ENCODE results near the gene TPPP2.

DNA sequence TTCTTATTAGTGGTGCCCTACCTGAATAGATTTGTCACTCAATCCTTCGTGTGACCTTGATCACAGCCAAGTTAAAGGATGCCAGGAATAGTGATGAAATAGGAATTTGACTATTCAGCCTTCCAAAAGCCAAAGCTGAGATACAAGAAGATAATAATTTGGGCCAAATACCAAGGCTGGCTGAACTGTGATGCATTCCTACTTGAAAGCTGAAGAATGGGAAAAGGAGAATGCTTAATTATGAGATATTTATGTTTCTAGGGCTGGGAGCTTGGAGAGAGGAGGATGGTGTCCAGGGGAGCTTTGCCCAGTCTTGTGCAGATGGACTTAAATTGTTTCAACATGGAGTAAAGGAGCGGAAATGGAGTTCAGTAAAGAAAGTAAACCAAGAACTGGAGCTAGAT lies 17.4 kb downstream of the TPPP2 start:
- TF ChIP-seq POLR2AphosphoS5 (IDR thresholded peaks at IDR 0.05; ENCODE audit: low read depth), result no peak
- TF ChIP-seq JUNB (IDR thresholded peaks at IDR 0.05; ENCODE audit: unreplicated experiment), result no peak
- TF ChIP-seq, protein P1, sequence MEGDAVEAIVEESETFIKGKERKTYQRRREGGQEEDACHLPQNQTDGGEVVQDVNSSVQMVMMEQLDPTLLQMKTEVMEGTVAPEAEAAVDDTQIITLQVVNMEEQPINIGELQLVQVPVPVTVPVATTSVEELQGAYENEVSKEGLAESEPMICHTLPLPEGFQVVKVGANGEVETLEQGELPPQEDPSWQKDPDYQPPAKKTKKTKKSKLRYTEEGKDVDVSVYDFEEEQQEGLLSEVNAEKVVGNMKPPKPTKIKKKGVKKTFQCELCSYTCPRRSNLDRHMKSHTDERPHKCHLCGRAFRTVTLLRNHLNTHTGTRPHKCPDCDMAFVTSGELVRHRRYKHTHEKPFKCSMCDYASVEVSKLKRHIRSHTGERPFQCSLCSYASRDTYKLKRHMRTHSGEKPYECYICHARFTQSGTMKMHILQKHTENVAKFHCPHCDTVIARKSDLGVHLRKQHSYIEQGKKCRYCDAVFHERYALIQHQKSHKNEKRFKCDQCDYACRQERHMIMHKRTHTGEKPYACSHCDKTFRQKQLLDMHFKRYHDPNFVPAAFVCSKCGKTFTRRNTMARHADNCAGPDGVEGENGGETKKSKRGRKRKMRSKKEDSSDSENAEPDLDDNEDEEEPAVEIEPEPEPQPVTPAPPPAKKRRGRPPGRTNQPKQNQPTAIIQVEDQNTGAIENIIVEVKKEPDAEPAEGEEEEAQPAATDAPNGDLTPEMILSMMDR (conservative IDR thresholded peaks at IDR 0.05; ENCODE audit: low read depth in 2 of 2), result no peak
- no peak for TF ChIP-seq EZH2 (IDR thresholded peaks at IDR 0.05; ENCODE audit: low read depth, unreplicated experiment)
- TF ChIP-seq, protein P2, sequence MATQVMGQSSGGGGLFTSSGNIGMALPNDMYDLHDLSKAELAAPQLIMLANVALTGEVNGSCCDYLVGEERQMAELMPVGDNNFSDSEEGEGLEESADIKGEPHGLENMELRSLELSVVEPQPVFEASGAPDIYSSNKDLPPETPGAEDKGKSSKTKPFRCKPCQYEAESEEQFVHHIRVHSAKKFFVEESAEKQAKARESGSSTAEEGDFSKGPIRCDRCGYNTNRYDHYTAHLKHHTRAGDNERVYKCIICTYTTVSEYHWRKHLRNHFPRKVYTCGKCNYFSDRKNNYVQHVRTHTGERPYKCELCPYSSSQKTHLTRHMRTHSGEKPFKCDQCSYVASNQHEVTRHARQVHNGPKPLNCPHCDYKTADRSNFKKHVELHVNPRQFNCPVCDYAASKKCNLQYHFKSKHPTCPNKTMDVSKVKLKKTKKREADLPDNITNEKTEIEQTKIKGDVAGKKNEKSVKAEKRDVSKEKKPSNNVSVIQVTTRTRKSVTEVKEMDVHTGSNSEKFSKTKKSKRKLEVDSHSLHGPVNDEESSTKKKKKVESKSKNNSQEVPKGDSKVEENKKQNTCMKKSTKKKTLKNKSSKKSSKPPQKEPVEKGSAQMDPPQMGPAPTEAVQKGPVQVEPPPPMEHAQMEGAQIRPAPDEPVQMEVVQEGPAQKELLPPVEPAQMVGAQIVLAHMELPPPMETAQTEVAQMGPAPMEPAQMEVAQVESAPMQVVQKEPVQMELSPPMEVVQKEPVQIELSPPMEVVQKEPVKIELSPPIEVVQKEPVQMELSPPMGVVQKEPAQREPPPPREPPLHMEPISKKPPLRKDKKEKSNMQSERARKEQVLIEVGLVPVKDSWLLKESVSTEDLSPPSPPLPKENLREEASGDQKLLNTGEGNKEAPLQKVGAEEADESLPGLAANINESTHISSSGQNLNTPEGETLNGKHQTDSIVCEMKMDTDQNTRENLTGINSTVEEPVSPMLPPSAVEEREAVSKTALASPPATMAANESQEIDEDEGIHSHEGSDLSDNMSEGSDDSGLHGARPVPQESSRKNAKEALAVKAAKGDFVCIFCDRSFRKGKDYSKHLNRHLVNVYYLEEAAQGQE (IDR thresholded peaks at IDR 0.05; ENCODE audit: unreplicated experiment), result no peak
- no peak for TF ChIP-seq ZNF114 (CRISPR knock-in tag; IDR thresholded peaks at IDR 0.05)
- TF ChIP-seq CREB1 (CRISPR knock-in tag; IDR thresholded peaks at IDR 0.05; ENCODE audit: low read depth), result no peak
- TF ChIP-seq EZH2phosphoT487 (IDR thresholded peaks at IDR 0.05; ENCODE audit: unreplicated experiment), result no peak
- no peak for TF ChIP-seq NANOG (IDR thresholded peaks at IDR 0.05; ENCODE audit: borderline replicate concordance)
- TF ChIP-seq ZNF331 (CRISPR knock-in tag; IDR thresholded peaks at IDR 0.05; ENCODE audit: low read depth), result no peak
- TF ChIP-seq STAT1 (IDR thresholded peaks at IDR 0.05; ENCODE audit: unreplicated experiment), result no peak
- TF ChIP-seq, protein P3, sequence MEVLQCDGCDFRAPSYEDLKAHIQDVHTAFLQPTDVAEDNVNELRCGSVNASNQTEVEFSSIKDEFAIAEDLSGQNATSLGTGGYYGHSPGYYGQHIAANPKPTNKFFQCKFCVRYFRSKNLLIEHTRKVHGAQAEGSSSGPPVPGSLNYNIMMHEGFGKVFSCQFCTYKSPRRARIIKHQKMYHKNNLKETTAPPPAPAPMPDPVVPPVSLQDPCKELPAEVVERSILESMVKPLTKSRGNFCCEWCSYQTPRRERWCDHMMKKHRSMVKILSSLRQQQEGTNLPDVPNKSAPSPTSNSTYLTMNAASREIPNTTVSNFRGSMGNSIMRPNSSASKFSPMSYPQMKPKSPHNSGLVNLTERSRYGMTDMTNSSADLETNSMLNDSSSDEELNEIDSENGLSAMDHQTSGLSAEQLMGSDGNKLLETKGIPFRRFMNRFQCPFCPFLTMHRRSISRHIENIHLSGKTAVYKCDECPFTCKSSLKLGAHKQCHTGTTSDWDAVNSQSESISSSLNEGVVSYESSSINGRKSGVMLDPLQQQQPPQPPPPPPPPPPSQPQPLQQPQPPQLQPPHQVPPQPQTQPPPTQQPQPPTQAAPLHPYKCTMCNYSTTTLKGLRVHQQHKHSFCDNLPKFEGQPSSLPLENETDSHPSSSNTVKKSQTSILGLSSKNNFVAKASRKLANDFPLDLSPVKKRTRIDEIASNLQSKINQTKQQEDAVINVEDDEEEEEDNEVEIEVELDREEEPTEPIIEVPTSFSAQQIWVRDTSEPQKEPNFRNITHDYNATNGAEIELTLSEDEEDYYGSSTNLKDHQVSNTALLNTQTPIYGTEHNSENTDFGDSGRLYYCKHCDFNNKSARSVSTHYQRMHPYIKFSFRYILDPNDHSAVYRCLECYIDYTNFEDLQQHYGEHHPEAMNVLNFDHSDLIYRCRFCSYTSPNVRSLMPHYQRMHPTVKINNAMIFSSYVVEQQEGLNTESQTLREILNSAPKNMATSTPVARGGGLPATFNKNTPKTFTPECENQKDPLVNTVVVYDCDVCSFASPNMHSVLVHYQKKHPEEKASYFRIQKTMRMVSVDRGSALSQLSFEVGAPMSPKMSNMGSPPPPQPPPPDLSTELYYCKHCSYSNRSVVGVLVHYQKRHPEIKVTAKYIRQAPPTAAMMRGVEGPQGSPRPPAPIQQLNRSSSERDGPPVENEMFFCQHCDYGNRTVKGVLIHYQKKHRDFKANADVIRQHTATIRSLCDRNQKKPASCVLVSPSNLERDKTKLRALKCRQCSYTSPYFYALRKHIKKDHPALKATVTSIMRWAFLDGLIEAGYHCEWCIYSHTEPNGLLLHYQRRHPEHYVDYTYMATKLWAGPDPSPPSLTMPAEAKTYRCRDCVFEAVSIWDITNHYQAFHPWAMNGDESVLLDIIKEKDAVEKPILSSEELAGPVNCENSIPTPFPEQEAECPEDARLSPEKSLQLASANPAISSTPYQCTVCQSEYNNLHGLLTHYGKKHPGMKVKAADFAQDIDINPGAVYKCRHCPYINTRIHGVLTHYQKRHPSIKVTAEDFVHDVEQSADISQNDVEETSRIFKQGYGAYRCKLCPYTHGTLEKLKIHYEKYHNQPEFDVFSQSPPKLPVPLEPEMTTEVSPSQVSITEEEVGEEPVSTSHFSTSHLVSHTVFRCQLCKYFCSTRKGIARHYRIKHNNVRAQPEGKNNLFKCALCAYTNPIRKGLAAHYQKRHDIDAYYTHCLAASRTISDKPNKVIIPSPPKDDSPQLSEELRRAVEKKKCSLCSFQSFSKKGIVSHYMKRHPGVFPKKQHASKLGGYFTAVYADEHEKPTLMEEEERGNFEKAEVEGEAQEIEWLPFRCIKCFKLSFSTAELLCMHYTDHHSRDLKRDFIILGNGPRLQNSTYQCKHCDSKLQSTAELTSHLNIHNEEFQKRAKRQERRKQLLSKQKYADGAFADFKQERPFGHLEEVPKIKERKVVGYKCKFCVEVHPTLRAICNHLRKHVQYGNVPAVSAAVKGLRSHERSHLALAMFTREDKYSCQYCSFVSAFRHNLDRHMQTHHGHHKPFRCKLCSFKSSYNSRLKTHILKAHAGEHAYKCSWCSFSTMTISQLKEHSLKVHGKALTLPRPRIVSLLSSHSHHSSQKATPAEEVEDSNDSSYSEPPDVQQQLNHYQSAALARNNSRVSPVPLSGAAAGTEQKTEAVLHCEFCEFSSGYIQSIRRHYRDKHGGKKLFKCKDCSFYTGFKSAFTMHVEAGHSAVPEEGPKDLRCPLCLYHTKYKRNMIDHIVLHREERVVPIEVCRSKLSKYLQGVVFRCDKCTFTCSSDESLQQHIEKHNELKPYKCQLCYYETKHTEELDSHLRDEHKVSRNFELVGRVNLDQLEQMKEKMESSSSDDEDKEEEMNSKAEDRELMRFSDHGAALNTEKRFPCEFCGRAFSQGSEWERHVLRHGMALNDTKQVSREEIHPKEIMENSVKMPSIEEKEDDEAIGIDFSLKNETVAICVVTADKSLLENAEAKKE (CRISPR knock-in tag; IDR thresholded peaks at IDR 0.05), result no peak
- TF ChIP-seq, protein P4, sequence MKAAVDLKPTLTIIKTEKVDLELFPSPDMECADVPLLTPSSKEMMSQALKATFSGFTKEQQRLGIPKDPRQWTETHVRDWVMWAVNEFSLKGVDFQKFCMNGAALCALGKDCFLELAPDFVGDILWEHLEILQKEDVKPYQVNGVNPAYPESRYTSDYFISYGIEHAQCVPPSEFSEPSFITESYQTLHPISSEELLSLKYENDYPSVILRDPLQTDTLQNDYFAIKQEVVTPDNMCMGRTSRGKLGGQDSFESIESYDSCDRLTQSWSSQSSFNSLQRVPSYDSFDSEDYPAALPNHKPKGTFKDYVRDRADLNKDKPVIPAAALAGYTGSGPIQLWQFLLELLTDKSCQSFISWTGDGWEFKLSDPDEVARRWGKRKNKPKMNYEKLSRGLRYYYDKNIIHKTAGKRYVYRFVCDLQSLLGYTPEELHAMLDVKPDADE (IDR thresholded peaks at IDR 0.05), result no peak
